Activated CD8-positive, alpha-beta T cell treated with anti-CD3 and anti-CD28 coated beads for 36 hours (primary cell): ENCODE results near the gene ITGA2B. TPM values are rescaled to one million over a fixed set of nuclear protein-coding genes. Genes with fewer than 3 reads are reported as not detected.

Source experiments
- ATAC-seq: fragments of 200-7000 bp; cut with Tn5 transposase; one replicate; pipeline ENCODE4 v1.10.0; 2021; ENCODE audit warnings: mild to moderate bottlenecking, moderate library complexity
- CTCF ChIA-PET: fragments of 350-600 bp; sonication (Branson Sonifier 250); formaldehyde crosslinking; loops from one replicate; lab custom pipeline; 2021; ENCODE audit warnings: antibody characterized with exemption; lab: Charles Lee
- POLR2A ChIA-PET: fragments of 350-600 bp; sonication (Branson Sonifier 250); formaldehyde crosslinking; loops from one replicate; lab custom pipeline; 2021; ENCODE audit warnings: antibody characterized with exemption; lab: Charles Lee
- DNase-seq: peaks from one replicate; pipeline ENCODE4 v3.0.0-alpha.2; 2020
- H3K27ac Mint-ChIP-seq: one replicate; pipeline ENCODE4 v1.8.0; 2021; ENCODE audit warnings: mild to moderate bottlenecking, mixed read lengths
- H3K27me3 Mint-ChIP-seq: one replicate; pipeline ENCODE4 v1.8.0; 2021; ENCODE audit warnings: mixed read lengths
- H3K36me3 Mint-ChIP-seq: one replicate; pipeline ENCODE4 v1.8.0; 2021; ENCODE audit warnings: low read depth, mixed read lengths
- H3K4me1 Mint-ChIP-seq: one replicate; pipeline ENCODE4 v1.8.0; 2021; ENCODE audit warnings: low read depth, mixed read lengths
- H3K4me3 Mint-ChIP-seq: one replicate; pipeline ENCODE4 v1.8.0; 2021; ENCODE audit warnings: mild to moderate bottlenecking, moderate library complexity, mixed read lengths
- H3K9me3 Mint-ChIP-seq: one replicate; pipeline ENCODE4 v1.8.0; 2021; ENCODE audit warnings: mixed read lengths
- CTCF ChIP-seq: fragments of 200-600 bp; IDR thresholded peaks from one replicate; pipeline ENCODE4 v1.8.0; 2022; ENCODE audit warnings: antibody characterized with exemption, mild to moderate bottlenecking
- intact Hi-C: fragments of 100-400 bp; cut with micrococcal nuclease; formaldehyde crosslinking; loops from one replicate; pipeline ENCODE4 v1.10.0; 2022
- total RNA-seq, 2 experiments: library from RNA; stranded (reverse); gene quantifications; one replicate each; pipeline ENCODE4 v1.2.3, GENCODE V29; 2021

Gene ITGA2B
- total RNA-seq, 2 experiments from 2014 or later: 1.1 to 1.7 TPM

- Mint-ChIP-seq H3K4me3 (peak overlapping the region; percentile 71), H3K9me3 (no peaks in the 10 kb centered on the region), H3K27ac (peak overlapping the region; percentile 11), H3K4me1 (peaks cover 11% of the 10 kb centered on the region), H3K27me3 (peaks cover 21% of the 10 kb centered on the region), H3K36me3 (no peaks in the 10 kb centered on the region)
- peak; percentile 91 for DNase-seq
- CTCF ChIA-PET: interaction anchor here (0.9 to 2.7 kb wide), 6 partner anchors 10 to 148 kb away, joined by 3 to 13 read pairs (median 4); no protein-coding TSS in a partner anchor
- TF ChIP-seq CTCF: peak; percentile 31
- ATAC-seq: peak; percentile 96
- POLR2A ChIA-PET: interaction anchor here (0.6 to 1.2 kb wide), 3 partner anchors 9 to 163 kb away, joined by 3 to 5 read pairs (median 5); no protein-coding TSS in a partner anchor
- intact Hi-C loops: no loop called here
These were observed 3.9 kb downstream of the ITGA2B start for GRCh38 chr17:44385287-44386181.

- H3K27me3 Mint-ChIP-seq: peaks cover 21% of the 10 kb centered on the region
- no peak for TF ChIP-seq CTCF
- peaks cover 11% of the 10 kb centered on the region for H3K4me1 Mint-ChIP-seq
- intact Hi-C loops: no loop called here
- no peak for ATAC-seq
- H3K4me3 Mint-ChIP-seq: peak overlapping the region; percentile 71
- no peaks in the 10 kb centered on the region for H3K9me3 Mint-ChIP-seq
- H3K36me3 Mint-ChIP-seq: no peaks in the 10 kb centered on the region
- ChIA-PET CTCF (interaction anchor here (0.9 to 2.7 kb wide), 5 partner anchors 9 to 138 kb away, joined by 3 to 13 read pairs (median 4); no protein-coding TSS in a partner anchor), POLR2A (interaction anchor here (0.6 to 1.1 kb wide), 2 partner anchors 31 to 162 kb away, joined by 3 to 5 read pairs; no protein-coding TSS in a partner anchor)
- H3K27ac Mint-ChIP-seq: no peak overlapping the region
- DNase-seq: no peak
These were observed 4.6 kb downstream of the ITGA2B start for GRCh38 chr17:44384823-44385286.

- ChIA-PET CTCF (interaction anchor here (0.9 to 2.7 kb wide), 3 partner anchors 16 to 33 kb away, joined by 3 to 7 read pairs (median 3); no protein-coding TSS in a partner anchor), POLR2A (interaction anchor here (0.6 to 1.1 kb wide), 2 partner anchors 31 to 161 kb away, joined by 3 to 5 read pairs; no protein-coding TSS in a partner anchor)
- no peak for ATAC-seq
- peaks cover 11% of the 10 kb centered on the region for H3K4me1 Mint-ChIP-seq
- TF ChIP-seq CTCF: no peak
- DNase-seq: no peak
- no peaks in the 10 kb centered on the region for H3K9me3 Mint-ChIP-seq
- no peaks in the 10 kb centered on the region for H3K36me3 Mint-ChIP-seq
- intact Hi-C loops: no loop called here
- H3K27me3 Mint-ChIP-seq: peaks cover 21% of the 10 kb centered on the region
- H3K27ac Mint-ChIP-seq: no peak overlapping the region
- H3K4me3 Mint-ChIP-seq: peak overlapping the region; percentile 71
These were observed 5.1 kb downstream of the ITGA2B start for GRCh38 chr17:44384281-44384822.

- no peaks in the 10 kb centered on the region for H3K36me3 Mint-ChIP-seq
- intact Hi-C loops: no loop called here
- H3K4me3 Mint-ChIP-seq: no peak overlapping the region
- no peak for TF ChIP-seq CTCF
- ATAC-seq (no peak), DNase-seq (no peak)
- no peaks in the 10 kb centered on the region for H3K9me3 Mint-ChIP-seq
- peaks cover 20% of the 10 kb centered on the region for H3K27me3 Mint-ChIP-seq
- CTCF ChIA-PET: interaction anchor here (2.7 kb wide), 1 partner anchor 17 kb away, joined by 7 read pairs; no protein-coding TSS in a partner anchor
- peaks cover 11% of the 10 kb centered on the region for H3K4me1 Mint-ChIP-seq
- H3K27ac Mint-ChIP-seq: no peak overlapping the region
- POLR2A ChIA-PET: no interaction called here
These were observed 5.6 kb downstream of the ITGA2B start for GRCh38 chr17:44383861-44384260.
